Mesodermal cell (in vitro differentiated cells): ENCODE data around the gene TNFRSF19.
"Not testable (repeated sequence)": the region's sequence is repeated elsewhere in the genome, so short reads cannot be mapped to it uniquely, and the experiment has no call there.

ENCODE experiments used
- H3K27ac ChIP-seq: 2 replicates; pipeline ENCODE4 v1.7.0; 2013; ENCODE audit warnings: mild to moderate bottlenecking, low read depth, low read length, moderate library complexity; ENCODE audit not compliant: severe bottlenecking
- H3K36me3 ChIP-seq: 2 replicates; pipeline ENCODE4 v1.7.1; 2013; ENCODE audit warnings: mild to moderate bottlenecking, low read length, moderate library complexity; ENCODE audit not compliant: control insufficient read depth, insufficient read depth
- H3K4me1 ChIP-seq: one replicate; pipeline ENCODE4 v1.7.1; 2013; ENCODE audit warnings: mild to moderate bottlenecking, low read length; ENCODE audit not compliant: insufficient read depth, control insufficient read depth, poor library complexity, severe bottlenecking
- H3K4me3 ChIP-seq: 2 replicates; pipeline ENCODE4 v1.7.0; 2013; ENCODE audit warnings: low read length, control low read depth, mild to moderate bottlenecking; ENCODE audit not compliant: insufficient read depth, poor library complexity, severe bottlenecking; ENCODE audit errors: extremely low read depth
- H3K9me3 ChIP-seq: 2 replicates; pipeline ENCODE4 v1.7.1; 2013; ENCODE audit warnings: mild to moderate bottlenecking, low read length, moderate library complexity; ENCODE audit not compliant: control insufficient read depth
- WGBS, 2 experiments: methylation state at CpG; one replicate each; pipeline ENCODE4 v1.1.5; 2013; ENCODE audit warnings: missing lambda C conversion rate in 2 of 2; ENCODE audit not compliant: insufficient coverage in 2 of 2; 5-methylcytosine and 5-hydroxymethylcytosine counted together

TNFRSF19 gene

DNA sequence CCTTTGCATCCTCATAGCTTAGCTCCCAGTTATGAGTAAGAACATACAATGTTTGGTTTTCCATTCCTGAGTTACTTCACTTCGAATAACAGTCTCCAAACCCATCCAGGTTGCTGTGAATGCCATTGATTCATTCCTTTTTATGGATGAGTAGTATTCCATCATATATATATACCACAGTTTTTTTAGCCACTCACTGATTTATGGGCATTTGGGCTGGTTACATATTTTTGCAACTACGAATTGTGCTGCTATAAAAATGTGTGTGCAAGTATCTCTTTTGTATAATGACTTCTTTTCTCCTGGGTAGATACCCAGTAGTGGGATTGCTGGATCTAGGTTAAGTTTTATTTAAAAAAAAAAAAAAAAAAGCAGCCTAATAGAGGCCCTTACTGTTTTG is 14.1 kb downstream of the TNFRSF19 start:
- H3K9me3 ChIP-seq, result no peaks in the 10 kb centered on the region
- no peak overlapping the region for H3K27ac ChIP-seq
- peaks cover 5% of the 10 kb centered on the region for H3K36me3 ChIP-seq
- H3K4me1 ChIP-seq, result no peaks in the 10 kb centered on the region
- WGBS, 2 experiments, result 20% methylated on average over 1 of the region's 2 CpGs; no CpG with 5 or more reads in 1 of the 2 experiments
- H3K4me3 ChIP-seq, result no peak overlapping the region

DNA sequence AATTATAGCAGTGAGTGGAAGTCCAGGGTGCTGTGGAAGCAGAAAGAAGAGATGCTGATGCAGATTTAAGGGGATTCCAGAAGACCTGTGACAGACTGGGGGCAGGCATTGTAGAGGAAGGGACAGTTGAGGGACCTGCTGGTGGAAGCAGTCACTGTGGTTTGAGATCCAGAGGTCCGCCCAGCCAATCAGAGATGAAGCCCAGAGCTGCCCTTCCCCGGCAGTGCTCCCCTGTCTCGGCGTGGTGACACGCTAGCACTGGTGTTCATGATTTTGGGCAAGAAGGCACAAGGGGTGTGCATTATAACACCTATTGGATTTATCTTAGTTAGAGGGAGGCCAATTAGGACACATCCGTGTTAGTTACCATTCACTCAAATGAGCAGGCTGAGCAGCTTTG is 16.1 kb downstream of the TNFRSF19 start:
- H3K36me3 ChIP-seq, result peaks cover 9% of the 10 kb centered on the region
- WGBS, 2 experiments, result 88 to 97% methylated on average over 6 of the region's 6 CpGs
- H3K27ac ChIP-seq, result no peak overlapping the region
- H3K4me3 ChIP-seq, result no peak overlapping the region
- no peaks in the 10 kb centered on the region for H3K4me1 ChIP-seq
- no peaks in the 10 kb centered on the region for H3K9me3 ChIP-seq

DNA sequence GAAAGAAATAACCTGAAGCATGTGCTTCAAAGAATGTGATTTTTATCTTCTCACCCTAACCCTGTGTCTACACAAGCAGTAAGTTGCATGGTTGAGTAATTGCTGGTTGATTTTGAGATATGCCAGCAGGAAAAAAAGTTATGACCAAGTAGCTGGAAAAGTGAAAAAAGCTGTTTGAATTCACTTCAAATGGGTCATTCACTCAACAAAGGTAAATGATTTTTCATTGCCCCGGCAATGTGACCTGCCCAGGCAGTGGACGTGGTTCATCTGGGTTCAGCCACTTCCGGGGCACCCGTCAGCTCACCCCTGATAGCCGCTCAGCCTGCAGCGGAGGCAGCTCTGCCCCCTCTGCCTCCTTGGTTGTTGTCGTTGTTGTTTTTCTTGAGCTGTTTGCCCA is 18.5 kb downstream of the TNFRSF19 start:
- Histone ChIP-seq H3K36me3 (peaks cover 19% of the 10 kb centered on the region), H3K27ac (no peak overlapping the region), H3K4me1 (no peaks in the 10 kb centered on the region), H3K9me3 (peaks cover under 1% of the 10 kb centered on the region), H3K4me3 (no peak overlapping the region)
- WGBS, 2 experiments, result 90 to 93% methylated on average over 6 to 7 of the region's 7 CpGs

DNA sequence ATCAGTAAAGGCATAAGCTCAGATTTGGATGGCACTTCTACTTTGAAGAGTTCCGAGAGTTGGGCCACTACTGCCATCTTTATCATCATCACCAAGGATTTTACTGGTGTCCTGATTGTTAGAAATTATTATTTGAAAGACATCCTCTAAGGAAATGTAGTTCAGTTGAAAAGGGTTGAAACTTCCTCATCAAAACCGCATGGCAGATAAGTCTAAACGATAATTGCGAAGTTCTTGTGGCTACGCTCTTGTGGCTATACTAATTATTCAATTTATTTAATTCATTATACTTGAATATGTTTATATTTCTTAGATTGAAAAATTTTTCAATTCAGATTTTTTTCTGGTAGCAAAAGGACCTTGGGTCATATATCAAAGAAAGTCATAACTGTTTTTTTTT is 22.4 kb downstream of the TNFRSF19 start:
- Histone ChIP-seq H3K36me3 (peaks cover 26% of the 10 kb centered on the region), H3K27ac (no peak overlapping the region), H3K4me1 (no peaks in the 10 kb centered on the region), H3K4me3 (no peak overlapping the region), H3K9me3 (peaks cover 6% of the 10 kb centered on the region)
- WGBS, 2 experiments, result no CpG with 5 or more reads among the region's 5 CpGs

DNA sequence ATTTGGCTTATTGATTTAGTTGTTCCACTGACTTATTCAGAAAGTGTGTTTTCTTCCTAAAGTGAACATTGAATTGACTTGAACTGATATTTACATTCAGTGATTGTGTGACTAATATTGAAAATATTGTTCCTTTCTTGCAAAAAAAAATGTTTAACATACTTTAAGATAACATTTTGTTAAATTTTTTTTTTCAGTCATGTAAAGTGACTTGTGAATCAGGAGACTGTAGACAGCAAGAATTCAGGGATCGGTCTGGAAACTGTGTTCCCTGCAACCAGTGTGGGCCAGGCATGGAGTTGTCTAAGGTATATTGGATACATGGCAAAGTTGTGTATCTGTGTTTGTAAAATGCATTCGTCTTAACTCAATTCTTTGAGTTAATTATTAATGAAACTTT is 22.9 kb downstream of the TNFRSF19 start:
- H3K9me3 ChIP-seq, result peaks cover 6% of the 10 kb centered on the region
- WGBS, 2 experiments, result 83 to 100% methylated on average over 1 of the region's 2 CpGs
- no peak overlapping the region for H3K4me3 ChIP-seq
- peaks cover 26% of the 10 kb centered on the region for H3K36me3 ChIP-seq
- no peaks in the 10 kb centered on the region for H3K4me1 ChIP-seq
- H3K27ac ChIP-seq, result no peak overlapping the region

DNA sequence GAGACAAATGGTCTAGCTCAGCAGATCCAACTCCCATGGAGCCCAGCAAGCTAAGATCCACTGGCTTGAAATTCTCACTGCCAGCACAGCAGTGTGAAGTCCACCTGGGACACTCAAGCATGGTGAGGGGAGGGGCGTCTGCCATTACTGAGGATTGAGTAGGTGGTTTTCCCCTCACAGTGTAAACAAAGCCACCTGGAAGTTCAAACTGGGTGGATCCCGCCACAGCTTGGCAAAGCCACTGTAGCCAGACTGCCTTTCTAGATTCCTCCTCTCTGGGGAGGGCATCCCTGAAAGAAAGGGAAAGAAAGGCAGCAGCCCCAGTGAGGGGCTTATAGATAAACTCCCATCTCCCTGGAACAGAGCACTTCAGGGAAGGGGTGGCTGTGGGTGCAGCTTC is 24.1 kb downstream of the TNFRSF19 start:
- not testable (repeated sequence) for H3K27ac ChIP-seq, H3K4me1 ChIP-seq, H3K4me3 ChIP-seq, H3K9me3 ChIP-seq
- WGBS, 2 experiments, result 89% methylated on average over 1 of the region's 2 CpGs; no CpG with 5 or more reads in 1 of the 2 experiments
- peaks cover 26% of the 10 kb centered on the region for H3K36me3 ChIP-seq

DNA sequence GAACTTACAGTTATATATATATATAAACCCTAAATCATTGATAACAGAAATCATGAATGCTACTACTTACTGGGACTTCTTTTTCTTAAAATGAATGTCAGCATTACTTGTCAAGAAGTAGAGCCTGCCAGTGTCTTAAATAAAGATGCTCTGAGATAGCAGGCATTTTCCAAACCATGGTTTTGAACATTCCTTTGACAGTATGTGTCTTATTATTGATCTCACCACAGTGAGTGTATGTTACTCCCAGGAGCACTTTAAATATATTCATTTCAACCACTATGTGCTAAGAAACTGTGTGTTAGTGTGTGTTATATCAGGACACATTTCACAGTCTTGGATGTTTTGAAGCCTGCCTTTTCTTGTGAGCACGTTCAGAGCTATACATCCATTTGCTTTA is 28.2 kb downstream of the TNFRSF19 start:
- H3K27ac ChIP-seq, result no peak overlapping the region
- H3K4me3 ChIP-seq, result no peak overlapping the region
- WGBS, 2 experiments, result 57% methylated on average over 1 of the region's 1 CpG; no CpG with 5 or more reads in 1 of the 2 experiments
- H3K36me3 ChIP-seq, result peaks cover 26% of the 10 kb centered on the region
- H3K9me3 ChIP-seq, result peaks cover 9% of the 10 kb centered on the region
- H3K4me1 ChIP-seq, result peaks cover 10% of the 10 kb centered on the region

DNA sequence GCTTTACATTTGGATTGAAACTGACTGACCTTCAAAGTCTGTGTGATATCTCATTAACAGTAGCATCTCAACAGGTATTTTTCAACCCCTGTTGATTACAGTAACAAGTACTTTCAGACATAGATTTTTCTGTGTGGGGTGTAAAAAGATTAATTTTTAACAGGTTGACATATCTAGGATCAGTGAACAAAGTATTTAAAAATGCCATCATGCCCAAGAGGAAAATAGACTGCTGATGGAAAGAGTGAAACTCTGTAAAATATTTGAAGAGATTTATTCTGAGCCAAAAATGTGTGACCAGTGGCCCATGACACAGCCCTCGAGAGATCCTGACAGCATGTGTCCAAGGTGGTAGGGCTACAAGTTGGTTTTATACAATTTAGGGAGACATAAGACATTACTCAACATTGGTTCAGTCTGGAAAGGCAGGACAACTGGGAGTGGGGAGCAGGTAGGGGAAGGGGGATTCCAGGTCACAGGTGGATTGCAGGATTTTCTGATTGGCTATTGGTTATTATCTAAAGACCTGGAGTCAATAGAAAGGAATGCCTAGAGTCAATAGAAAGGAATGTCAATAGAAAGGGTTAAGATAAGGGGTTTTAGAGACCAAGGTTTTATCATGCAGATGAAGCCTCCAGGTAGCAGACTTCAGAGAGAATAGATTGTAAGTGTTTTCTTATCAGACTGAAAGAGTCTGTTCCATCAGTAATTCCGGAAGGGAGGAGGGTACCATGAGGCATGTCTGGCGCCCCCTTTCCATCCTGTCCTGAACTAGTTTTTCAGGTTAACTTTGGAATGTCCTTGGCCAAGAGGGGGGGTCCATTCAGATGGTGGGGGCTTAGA is 29.1 kb downstream of the TNFRSF19 start:
- 57 to 75% methylated on average over 1 to 3 of the region's 3 CpGs for WGBS, 2 experiments
- H3K9me3 ChIP-seq, result peaks cover 6% of the 10 kb centered on the region
- peaks cover 19% of the 10 kb centered on the region for H3K36me3 ChIP-seq
- peaks cover 10% of the 10 kb centered on the region for H3K4me1 ChIP-seq
- no peak overlapping the region for H3K4me3 ChIP-seq
- H3K27ac ChIP-seq, result peak overlapping the region; percentile 43

DNA sequence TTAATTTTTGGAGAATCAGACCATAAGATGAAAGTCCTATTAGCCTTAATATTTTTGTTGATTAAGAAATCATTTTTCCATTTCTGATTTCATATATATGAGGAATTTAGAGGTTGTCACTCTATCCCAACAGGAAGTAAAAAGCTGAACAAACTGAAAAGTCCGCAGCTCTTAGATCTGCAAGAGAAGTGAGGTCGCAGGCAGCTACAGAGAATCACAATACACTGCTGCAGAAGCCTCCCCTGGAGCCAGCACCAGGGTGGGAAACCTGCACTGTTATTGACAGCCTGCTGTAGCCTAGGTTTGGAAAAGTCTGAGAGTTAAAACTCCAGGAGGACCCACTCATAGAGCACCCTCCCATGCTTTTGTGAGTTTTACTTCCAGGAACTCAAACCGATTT is 29.9 kb downstream of the TNFRSF19 start:
- Histone ChIP-seq H3K9me3 (peaks cover 6% of the 10 kb centered on the region), H3K4me1 (peaks cover 10% of the 10 kb centered on the region), H3K27ac (peak overlapping the region; percentile 3), H3K36me3 (peaks cover 13% of the 10 kb centered on the region), H3K4me3 (no peak overlapping the region)
- 46 to 65% methylated on average over 2 of the region's 3 CpGs for WGBS, 2 experiments

DNA sequence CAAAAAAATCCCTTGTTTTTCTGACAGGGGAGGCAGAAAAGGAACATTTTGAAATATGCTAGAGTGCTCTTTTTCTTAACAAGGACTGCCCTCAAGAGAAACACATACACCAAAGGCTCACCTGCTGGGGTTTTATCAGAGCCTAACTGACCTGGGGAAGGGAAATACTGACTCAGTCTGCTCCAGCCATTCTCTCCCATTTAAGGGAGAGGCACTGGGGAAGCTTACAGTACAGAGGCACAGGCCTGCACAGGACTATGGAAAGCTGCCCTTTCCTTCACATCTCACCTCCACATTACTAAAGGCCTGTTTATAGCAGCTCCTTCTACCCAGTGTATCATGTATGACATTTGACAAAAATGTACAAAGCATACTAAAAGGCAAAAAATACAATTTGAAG is 30.3 kb downstream of the TNFRSF19 start:
- Histone ChIP-seq H3K4me3 (no peak overlapping the region), H3K4me1 (peaks cover 10% of the 10 kb centered on the region), H3K36me3 (peaks cover 13% of the 10 kb centered on the region), H3K27ac (peak overlapping the region; percentile 3), H3K9me3 (peaks cover 4% of the 10 kb centered on the region)

DNA sequence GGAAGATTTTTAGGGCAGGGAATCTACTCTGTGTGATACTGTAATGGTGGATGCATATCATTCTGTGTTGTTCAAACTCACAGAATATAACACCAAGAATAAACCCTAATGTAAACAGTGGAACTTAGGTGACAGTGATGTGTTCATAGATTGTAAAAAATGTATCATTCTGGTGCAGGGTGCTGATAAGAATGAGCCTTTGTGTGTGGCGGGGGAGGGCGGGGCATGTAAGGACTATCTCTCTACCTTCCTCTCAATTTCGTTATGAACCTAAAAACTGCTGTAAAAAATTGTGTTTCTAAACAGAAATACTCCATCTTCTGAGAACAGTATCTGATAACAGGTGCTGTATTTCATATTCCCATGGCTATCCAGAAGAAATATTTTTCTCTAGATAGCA is 35.6 kb downstream of the TNFRSF19 start:
- Histone ChIP-seq H3K4me1 (no peaks in the 10 kb centered on the region), H3K4me3 (no peak overlapping the region), H3K36me3 (peaks cover 2% of the 10 kb centered on the region), H3K9me3 (no peaks in the 10 kb centered on the region), H3K27ac (no peak overlapping the region)
- no CpG with 5 or more reads among the region's 3 CpGs for WGBS, 2 experiments
